MM.1S (cell line): ENCODE data around the gene ASPSCR1.

Experiments used
- DNase-seq: peaks from one replicate; pipeline ENCODE4 v3.0.0-alpha.2; 2015
- H2AFZ ChIP-seq: fragments of 300-600 bp; sonication (generic); 2 replicates; pipeline ENCODE4 v1.6.0; 2016; ENCODE audit warnings: antibody characterized with exemption, low read length
- H3F3A ChIP-seq: fragments of 300-600 bp; sonication (generic); 2 replicates; pipeline ENCODE4 v1.6.1; 2016; ENCODE audit warnings: mild to moderate bottlenecking, antibody characterized with exemption, low read length, moderate library complexity, mixed read lengths; ENCODE audit not compliant: insufficient read depth
- H3K27ac ChIP-seq: fragments of 300-600 bp; sonication (generic); 2 replicates; pipeline ENCODE4 v1.5.1; 2016; ENCODE audit warnings: mild to moderate bottlenecking, low read length
- H3K27me3 ChIP-seq: fragments of 300-600 bp; sonication (generic); replicated peaks from 2 replicates; pipeline ENCODE4 v1.6.0; 2016; ENCODE audit warnings: low read length; ENCODE audit not compliant: insufficient read depth
- H3K36me3 ChIP-seq: fragments of 300-600 bp; sonication (generic); replicated peaks from 2 replicates; pipeline ENCODE4 v1.6.1; 2016; ENCODE audit warnings: mild to moderate bottlenecking, low read length, mixed read lengths; ENCODE audit not compliant: insufficient read depth
- H3K4me1 ChIP-seq: fragments of 300-600 bp; sonication (generic); 2 replicates; pipeline ENCODE4 v1.6.1; 2016; ENCODE audit warnings: low read length, mixed read lengths
- H3K4me2 ChIP-seq: fragments of 300-600 bp; sonication (generic); 2 replicates; pipeline ENCODE4 v1.6.0; 2016; ENCODE audit warnings: low read depth, low read length
- H3K4me3 ChIP-seq: fragments of 300-600 bp; sonication (generic); 2 replicates; pipeline ENCODE4 v1.5.1; 2016; ENCODE audit warnings: low read length, mixed read lengths
- H3K79me2 ChIP-seq: fragments of 300-600 bp; sonication (generic); 2 replicates; pipeline ENCODE4 v1.6.1; 2016; ENCODE audit warnings: mixed run types, low read length, mixed read lengths
- H3K9ac ChIP-seq: fragments of 300-600 bp; sonication (generic); 2 replicates; pipeline ENCODE4 v1.6.1; 2016; ENCODE audit warnings: low read length, mixed read lengths
- H3K9me2 ChIP-seq: fragments of 300-600 bp; sonication (generic); replicated peaks from 2 replicates; pipeline ENCODE4 v1.6.1; 2016; ENCODE audit warnings: mild to moderate bottlenecking, low read length, mixed read lengths; ENCODE audit not compliant: insufficient read depth
- H3K9me3 ChIP-seq: fragments of 300-600 bp; sonication (generic); replicated peaks from 2 replicates; pipeline ENCODE4 v1.6.1; 2016; ENCODE audit warnings: mild to moderate bottlenecking, low read length, mixed read lengths; ENCODE audit not compliant: insufficient read depth
- H4K20me1 ChIP-seq: fragments of 300-600 bp; sonication (generic); 2 replicates; pipeline ENCODE4 v1.6.1; 2016; ENCODE audit warnings: mild to moderate bottlenecking, low read length, moderate library complexity, mixed read lengths; ENCODE audit not compliant: insufficient read depth
- EZH2 ChIP-seq: fragments of 300-600 bp; sonication (generic); optimal IDR thresholded peaks from 2 replicates; pipeline ENCODE3; 2017; ENCODE audit warnings: low read depth, mild to moderate bottlenecking, antibody characterized with exemption, low read length, mixed read lengths
- EZH2phosphoT487 ChIP-seq: fragments of 300-600 bp; sonication (generic); IDR thresholded peaks from 2 replicates; pipeline ENCODE4 v1.6.1; 2018; ENCODE audit warnings: antibody characterized with exemption, low read length
- TF ChIP-seq, protein P1 (sequence below): fragments of 300-600 bp; sonication (generic); IDR thresholded peaks from 2 replicates; pipeline ENCODE4 v1.5.1; 2016; ENCODE audit warnings: antibody characterized with exemption, low read length, mixed read lengths

Gene ASPSCR1

GRCh38 chr17:81954131-81955057, 23.0 kb upstream of the ASPSCR1 start:
- Histone ChIP-seq H3K4me2 (no peak overlapping the region), H3K9me3 (no peaks in the 10 kb centered on the region), H3K27ac (no peak overlapping the region), H3K4me1 (no peaks in the 10 kb centered on the region), H4K20me1 (no peaks in the 10 kb centered on the region), H3K9ac (no peak overlapping the region), H3K27me3 (peaks cover 55% of the 10 kb centered on the region), H3K9me2 (no peaks in the 10 kb centered on the region), H2AFZ (no peak overlapping the region), H3K4me3 (no peak overlapping the region), H3K79me2 (no peaks in the 10 kb centered on the region), H3F3A (no peaks in the 10 kb centered on the region), H3K36me3 (no peaks in the 10 kb centered on the region)
- TF ChIP-seq, protein P1, sequence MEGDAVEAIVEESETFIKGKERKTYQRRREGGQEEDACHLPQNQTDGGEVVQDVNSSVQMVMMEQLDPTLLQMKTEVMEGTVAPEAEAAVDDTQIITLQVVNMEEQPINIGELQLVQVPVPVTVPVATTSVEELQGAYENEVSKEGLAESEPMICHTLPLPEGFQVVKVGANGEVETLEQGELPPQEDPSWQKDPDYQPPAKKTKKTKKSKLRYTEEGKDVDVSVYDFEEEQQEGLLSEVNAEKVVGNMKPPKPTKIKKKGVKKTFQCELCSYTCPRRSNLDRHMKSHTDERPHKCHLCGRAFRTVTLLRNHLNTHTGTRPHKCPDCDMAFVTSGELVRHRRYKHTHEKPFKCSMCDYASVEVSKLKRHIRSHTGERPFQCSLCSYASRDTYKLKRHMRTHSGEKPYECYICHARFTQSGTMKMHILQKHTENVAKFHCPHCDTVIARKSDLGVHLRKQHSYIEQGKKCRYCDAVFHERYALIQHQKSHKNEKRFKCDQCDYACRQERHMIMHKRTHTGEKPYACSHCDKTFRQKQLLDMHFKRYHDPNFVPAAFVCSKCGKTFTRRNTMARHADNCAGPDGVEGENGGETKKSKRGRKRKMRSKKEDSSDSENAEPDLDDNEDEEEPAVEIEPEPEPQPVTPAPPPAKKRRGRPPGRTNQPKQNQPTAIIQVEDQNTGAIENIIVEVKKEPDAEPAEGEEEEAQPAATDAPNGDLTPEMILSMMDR, result no peak
- TF ChIP-seq EZH2 (no peak), EZH2phosphoT487 (no peak)
- no peak for DNase-seq

GRCh38 chr17:81955058-81955681, 22.3 kb upstream of the ASPSCR1 start:
- Histone ChIP-seq H3F3A (no peaks in the 10 kb centered on the region), H3K27ac (no peak overlapping the region), H3K27me3 (peaks cover 58% of the 10 kb centered on the region), H3K4me2 (no peak overlapping the region), H3K4me3 (no peak overlapping the region), H3K36me3 (no peaks in the 10 kb centered on the region), H3K79me2 (no peaks in the 10 kb centered on the region), H3K9me2 (no peaks in the 10 kb centered on the region), H4K20me1 (no peaks in the 10 kb centered on the region), H2AFZ (no peak overlapping the region), H3K9ac (no peak overlapping the region), H3K4me1 (no peaks in the 10 kb centered on the region), H3K9me3 (no peaks in the 10 kb centered on the region)
- TF ChIP-seq, protein P1, result no peak
- TF ChIP-seq EZH2 (no peak), EZH2phosphoT487 (no peak)
- DNase-seq, result no peak

GRCh38 chr17:81955756-81956544, 21.5 kb upstream of the ASPSCR1 start:
- DNase-seq, result no peak
- no peak for TF ChIP-seq EZH2phosphoT487
- TF ChIP-seq, protein P1, result no peak
- no peak for TF ChIP-seq EZH2
- Histone ChIP-seq H3K4me1 (no peaks in the 10 kb centered on the region), H3F3A (no peaks in the 10 kb centered on the region), H2AFZ (no peak overlapping the region), H3K27me3 (peaks cover 56% of the 10 kb centered on the region), H3K9me3 (no peaks in the 10 kb centered on the region), H3K27ac (no peak overlapping the region), H4K20me1 (no peaks in the 10 kb centered on the region), H3K4me2 (no peak overlapping the region), H3K36me3 (no peaks in the 10 kb centered on the region), H3K9ac (no peak overlapping the region), H3K4me3 (no peak overlapping the region), H3K79me2 (no peaks in the 10 kb centered on the region), H3K9me2 (no peaks in the 10 kb centered on the region)
